H9 (cell line): ENCODE results near the gene CPA3. TPM values are rescaled to one million over a fixed set of nuclear protein-coding genes. Genes with fewer than 3 reads are reported as not detected.

Source experiments
- DNase-seq: peaks from one replicate; pipeline ENCODE4 v3.0.0-alpha.2; 2017
- H2AFZ ChIP-seq: one replicate; pipeline ENCODE4 v1.6.1; 2013; ENCODE audit warnings: mild to moderate bottlenecking, low read length, control low read depth, moderate library complexity
- H2AK5ac ChIP-seq: 2 replicates; pipeline ENCODE4 v1.6.1; 2013; ENCODE audit warnings: low read length, control low read depth, mixed read lengths; ENCODE audit not compliant: insufficient read length
- H2BK120ac ChIP-seq: one replicate; pipeline ENCODE4 v1.6.1; 2013; ENCODE audit warnings: low read depth, mild to moderate bottlenecking, low read length, control low read depth, inconsistent platforms; ENCODE audit not compliant: poor library complexity, severe bottlenecking
- H2BK12ac ChIP-seq: 2 replicates; pipeline ENCODE4 v1.6.1; 2013; ENCODE audit warnings: low read length, control low read depth, mixed read lengths, low read depth; ENCODE audit not compliant: insufficient read length
- H2BK15ac ChIP-seq: 2 replicates; pipeline ENCODE4 v1.6.1; 2013; ENCODE audit warnings: low read depth, low read length, control low read depth
- H2BK20ac ChIP-seq: one replicate; pipeline ENCODE4 v1.6.1; 2013; ENCODE audit warnings: low read depth, mild to moderate bottlenecking, low read length, control low read depth, inconsistent platforms; ENCODE audit not compliant: poor library complexity, severe bottlenecking
- H2BK5ac ChIP-seq: 2 replicates; pipeline ENCODE4 v1.6.1; 2013; ENCODE audit warnings: low read length, control low read depth, mixed read lengths; ENCODE audit not compliant: insufficient read length
- H3K14ac ChIP-seq: 2 replicates; pipeline ENCODE4 v1.6.1; 2013; ENCODE audit warnings: low read length, control low read depth; ENCODE audit not compliant: insufficient read depth
- H3K18ac ChIP-seq: 2 replicates; pipeline ENCODE4 v1.6.1; 2013; ENCODE audit warnings: low read depth, mild to moderate bottlenecking, mixed read lengths, low read length, control low read depth; ENCODE audit not compliant: insufficient read length
- H3K23ac ChIP-seq: 2 replicates; pipeline ENCODE4 v1.6.1; 2013; ENCODE audit warnings: low read length, control low read depth, mixed read lengths, low read depth; ENCODE audit not compliant: insufficient read length
- H3K23me2 ChIP-seq: 2 replicates; pipeline ENCODE4 v1.6.1; 2013; ENCODE audit warnings: low read depth, mild to moderate bottlenecking, mixed read lengths, low read length, control low read depth; ENCODE audit not compliant: insufficient read length, poor library complexity, severe bottlenecking
- H3K27ac ChIP-seq: 2 replicates; pipeline ENCODE4 v1.5.1; 2013; ENCODE audit warnings: low read length, control low read depth, mixed read lengths, low read depth; ENCODE audit not compliant: insufficient read length
- H3K27me3 ChIP-seq: 2 replicates; pipeline ENCODE4 v1.6.1; 2013; ENCODE audit warnings: low read length, control low read depth, inconsistent platforms; ENCODE audit not compliant: insufficient read depth
- H3K4ac ChIP-seq: 2 replicates; pipeline ENCODE4 v1.6.1; 2013; ENCODE audit warnings: low read depth, mild to moderate bottlenecking, control low read depth, inconsistent platforms, low read length, moderate library complexity
- H3K4me1 ChIP-seq: 2 replicates; pipeline ENCODE4 v1.6.1; 2013; ENCODE audit warnings: low read length, control low read depth, inconsistent platforms; ENCODE audit not compliant: insufficient read depth
- H3K4me2 ChIP-seq: 2 replicates; pipeline ENCODE4 v1.6.1; 2013; ENCODE audit warnings: low read length, control low read depth, mixed read lengths; ENCODE audit not compliant: insufficient read length, insufficient read depth
- H3K56ac ChIP-seq: 2 replicates; pipeline ENCODE4 v1.6.1; 2013; ENCODE audit warnings: low read depth, mild to moderate bottlenecking, mixed read lengths, low read length, control low read depth; ENCODE audit not compliant: insufficient read length
- H3K79me1 ChIP-seq: 2 replicates; pipeline ENCODE4 v1.6.1; 2013; ENCODE audit warnings: low read depth, mild to moderate bottlenecking, moderate library complexity, low read length, control low read depth, inconsistent platforms; ENCODE audit not compliant: insufficient read depth, poor library complexity, severe bottlenecking
- H3K79me2 ChIP-seq: 2 replicates; pipeline ENCODE4 v1.6.1; 2013; ENCODE audit warnings: low read length, control low read depth, inconsistent platforms; ENCODE audit not compliant: insufficient read depth
- H3K9ac ChIP-seq: 2 replicates; pipeline ENCODE4 v1.6.1; 2013; ENCODE audit warnings: low read length, control low read depth, mixed read lengths; ENCODE audit not compliant: insufficient read length; ENCODE audit errors: extremely low read depth
- H3K9me3 ChIP-seq: one replicate; pipeline ENCODE4 v1.6.1; 2013; ENCODE audit warnings: low read depth, low read length, inconsistent platforms; ENCODE audit not compliant: control insufficient read depth
- H3T11ph ChIP-seq: one replicate; pipeline ENCODE4 v1.6.1; 2013; ENCODE audit warnings: mild to moderate bottlenecking, low read length, control low read depth, inconsistent platforms
- H4K20me1 ChIP-seq: one replicate; pipeline ENCODE4 v1.6.1; 2013; ENCODE audit not compliant: control insufficient read depth, insufficient read length, insufficient read depth
- H4K5ac ChIP-seq: 2 replicates; pipeline ENCODE4 v1.6.1; 2013; ENCODE audit warnings: low read depth, mild to moderate bottlenecking, mixed read lengths, low read length, control low read depth; ENCODE audit not compliant: insufficient read length
- H4K8ac ChIP-seq: replicated peaks from 2 replicates; pipeline ENCODE4 v1.6.1; 2013; ENCODE audit warnings: low read length, control low read depth, mixed read lengths, low read depth; ENCODE audit not compliant: insufficient read length
- H4K91ac ChIP-seq: 2 replicates; pipeline ENCODE4 v1.6.1; 2013; ENCODE audit warnings: low read depth, mild to moderate bottlenecking, moderate library complexity, mixed read lengths, low read length, control low read depth; ENCODE audit not compliant: insufficient read length
- H3K27ac Mint-ChIP-seq, 3 experiments: 2 replicates in 2 of 3; 3 replicates in 1 of 3; pipeline ENCODE4 v1.8.0; 2020 to 2021; ENCODE audit warnings: mixed read lengths in 3 of 3, mild to moderate bottlenecking in 1 of 3, moderate library complexity in 1 of 3
- H3K27me3 Mint-ChIP-seq: 2 replicates; pipeline ENCODE4 v1.8.0; 2021; ENCODE audit warnings: low read depth, mild to moderate bottlenecking, moderate library complexity, mixed read lengths
- H3K36me3 Mint-ChIP-seq, 3 experiments: 2 replicates in 2 of 3; 3 replicates in 1 of 3; pipeline ENCODE4 v1.8.0; 2020 to 2021; ENCODE audit warnings: low read depth in 3 of 3, mixed read lengths in 3 of 3; ENCODE audit not compliant: insufficient read depth in 1 of 3
- H3K4me1 Mint-ChIP-seq, 2 experiments: 2 replicates each; pipeline ENCODE4 v1.8.0; 2020; ENCODE audit warnings: mixed read lengths in 2 of 2
- H3K4me3 Mint-ChIP-seq, 2 experiments: 2 replicates in 1 of 2; 3 replicates in 1 of 2; pipeline ENCODE4 v1.8.0; 2020 to 2021; ENCODE audit warnings: mild to moderate bottlenecking in 2 of 2, mixed read lengths in 2 of 2, moderate library complexity in 1 of 2
- H3K9me3 Mint-ChIP-seq, 2 experiments: 2 replicates in 1 of 2; 3 replicates in 1 of 2; pipeline ENCODE4 v1.8.0; 2020; ENCODE audit warnings: mild to moderate bottlenecking in 2 of 2, mixed read lengths in 2 of 2, moderate library complexity in 1 of 2
- WGBS: extraction: QIAGEN DNeasy Blood & Tissue Kit; methylation state at CpG from one replicate; pipeline ENCODE4 v1.1.7; 2013; ENCODE audit warnings: missing lambda C conversion rate, low lambda C conversion rate, mixed read lengths; ENCODE audit not compliant: insufficient read length; ENCODE audit errors: extremely low coverage; 5-methylcytosine and 5-hydroxymethylcytosine counted together
- total RNA-seq: library from RNA; stranded (reverse); gene quantifications from 2 replicates; pipeline ENCODE4 v1.2.1, GENCODE V29; 2021
- TF ChIP-seq, protein P1 (sequence below): fragments of 200-600 bp; sonication (generic); conservative IDR thresholded peaks from 3 replicates; pipeline ENCODE4 v1.8.0; 2021; ENCODE audit warnings: antibody characterized with exemption, mild to moderate bottlenecking

Gene CPA3
- total RNA-seq, 1 experiment from 2014 or later: not detected

- H3K27ac ChIP-seq: no peak overlapping the region
- no peak overlapping the region for H2AK5ac ChIP-seq
- TF ChIP-seq, protein P1, sequence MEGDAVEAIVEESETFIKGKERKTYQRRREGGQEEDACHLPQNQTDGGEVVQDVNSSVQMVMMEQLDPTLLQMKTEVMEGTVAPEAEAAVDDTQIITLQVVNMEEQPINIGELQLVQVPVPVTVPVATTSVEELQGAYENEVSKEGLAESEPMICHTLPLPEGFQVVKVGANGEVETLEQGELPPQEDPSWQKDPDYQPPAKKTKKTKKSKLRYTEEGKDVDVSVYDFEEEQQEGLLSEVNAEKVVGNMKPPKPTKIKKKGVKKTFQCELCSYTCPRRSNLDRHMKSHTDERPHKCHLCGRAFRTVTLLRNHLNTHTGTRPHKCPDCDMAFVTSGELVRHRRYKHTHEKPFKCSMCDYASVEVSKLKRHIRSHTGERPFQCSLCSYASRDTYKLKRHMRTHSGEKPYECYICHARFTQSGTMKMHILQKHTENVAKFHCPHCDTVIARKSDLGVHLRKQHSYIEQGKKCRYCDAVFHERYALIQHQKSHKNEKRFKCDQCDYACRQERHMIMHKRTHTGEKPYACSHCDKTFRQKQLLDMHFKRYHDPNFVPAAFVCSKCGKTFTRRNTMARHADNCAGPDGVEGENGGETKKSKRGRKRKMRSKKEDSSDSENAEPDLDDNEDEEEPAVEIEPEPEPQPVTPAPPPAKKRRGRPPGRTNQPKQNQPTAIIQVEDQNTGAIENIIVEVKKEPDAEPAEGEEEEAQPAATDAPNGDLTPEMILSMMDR: no peak
- no peaks in the 10 kb centered on the region for H3K9me3 ChIP-seq
- no peak overlapping the region for H2BK12ac ChIP-seq
- H3K56ac ChIP-seq: no peak overlapping the region
- DNase-seq: no peak
- no CpG with 5 or more reads among the region's 2 CpGs for WGBS
- no peak overlapping the region for H3T11ph ChIP-seq
- no peak overlapping the region for H4K5ac ChIP-seq
- no peak overlapping the region for H3K23ac ChIP-seq
- H3K4me1 Mint-ChIP-seq: peaks cover 3 to 6% of the 10 kb centered on the region in 2 experiments; a peak in 2 of 4 replicates
- no peaks in the 10 kb centered on the region for H3K4me1 ChIP-seq
- H3K27me3 ChIP-seq: no peaks in the 10 kb centered on the region
- H2AFZ ChIP-seq: no peak overlapping the region
- no peaks in the 10 kb centered on the region for H3K36me3 Mint-ChIP-seq
- no peaks in the 10 kb centered on the region for H3K79me1 ChIP-seq
- H3K4me3 Mint-ChIP-seq: no peak overlapping the region
- H3K14ac ChIP-seq: no peak overlapping the region
- H3K9ac ChIP-seq: no peak overlapping the region
- H3K4me2 ChIP-seq: no peak overlapping the region
- no peak overlapping the region for H4K8ac ChIP-seq
- H3K27ac Mint-ChIP-seq: no peak overlapping the region
- no peak overlapping the region for H4K91ac ChIP-seq
- no peaks in the 10 kb centered on the region for H3K79me2 ChIP-seq
- H3K18ac ChIP-seq: no peak overlapping the region
- no peak overlapping the region for H2BK120ac ChIP-seq
- H2BK5ac ChIP-seq: no peak overlapping the region
- no peak overlapping the region for H2BK20ac ChIP-seq
- no peaks in the 10 kb centered on the region for H4K20me1 ChIP-seq
- H3K27me3 Mint-ChIP-seq: no peaks in the 10 kb centered on the region
- no peaks in the 10 kb centered on the region for H3K23me2 ChIP-seq
- H2BK15ac ChIP-seq: no peak overlapping the region
- H3K4ac ChIP-seq: no peak overlapping the region
- H3K9me3 Mint-ChIP-seq: no peaks in the 10 kb centered on the region
Measured at GRCh38 chr3:148911173-148911572, 46.1 kb downstream of the CPA3 start.
